Epithelial cell of esophagus (primary cell): ENCODE data around the gene RAPGEF2.
A peak's percentile ranks its signal among the peaks of the same experiment; 100 is the strongest.

ENCODE experiments used
- DNase-seq: peaks from one replicate; pipeline ENCODE4 v3.0.0; 2010; ENCODE audit warnings: low read depth
- H3K4me3 ChIP-seq: 2 replicates; pipeline ENCODE4 v1.5.1; 2011; ENCODE audit warnings: mild to moderate bottlenecking, low read length, control low read depth
- TF ChIP-seq, protein P1 (sequence below): IDR thresholded peaks from 2 replicates; pipeline ENCODE4 v1.5.1; 2011; ENCODE audit warnings: low read depth, mild to moderate bottlenecking, low read length, control low read depth, inconsistent platforms; ENCODE audit not compliant: insufficient read depth; ENCODE audit errors: missing control alignments

RAPGEF2 gene

DNA sequence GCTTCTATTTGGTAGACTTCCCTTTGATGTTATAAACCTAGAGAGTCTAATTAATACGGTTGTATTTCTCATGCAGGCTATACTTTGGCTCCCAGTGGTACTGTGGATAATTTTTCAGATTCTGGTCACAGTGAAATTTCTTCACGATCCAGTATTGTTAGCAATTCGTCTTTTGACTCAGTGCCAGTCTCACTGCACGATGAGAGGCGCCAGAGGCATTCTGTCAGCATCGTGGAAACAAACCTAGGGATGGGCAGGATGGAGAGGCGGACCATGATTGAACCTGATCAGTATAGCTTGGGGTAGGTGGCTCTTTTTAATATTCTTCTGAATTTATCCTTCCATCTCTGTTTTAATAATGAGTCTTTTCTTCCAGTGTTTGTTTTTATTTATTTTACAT is 249.7 kb downstream of the RAPGEF2 start:
- DNase-seq = no peak
- H3K4me3 ChIP-seq = no peak overlapping the region
- TF ChIP-seq, protein P1, sequence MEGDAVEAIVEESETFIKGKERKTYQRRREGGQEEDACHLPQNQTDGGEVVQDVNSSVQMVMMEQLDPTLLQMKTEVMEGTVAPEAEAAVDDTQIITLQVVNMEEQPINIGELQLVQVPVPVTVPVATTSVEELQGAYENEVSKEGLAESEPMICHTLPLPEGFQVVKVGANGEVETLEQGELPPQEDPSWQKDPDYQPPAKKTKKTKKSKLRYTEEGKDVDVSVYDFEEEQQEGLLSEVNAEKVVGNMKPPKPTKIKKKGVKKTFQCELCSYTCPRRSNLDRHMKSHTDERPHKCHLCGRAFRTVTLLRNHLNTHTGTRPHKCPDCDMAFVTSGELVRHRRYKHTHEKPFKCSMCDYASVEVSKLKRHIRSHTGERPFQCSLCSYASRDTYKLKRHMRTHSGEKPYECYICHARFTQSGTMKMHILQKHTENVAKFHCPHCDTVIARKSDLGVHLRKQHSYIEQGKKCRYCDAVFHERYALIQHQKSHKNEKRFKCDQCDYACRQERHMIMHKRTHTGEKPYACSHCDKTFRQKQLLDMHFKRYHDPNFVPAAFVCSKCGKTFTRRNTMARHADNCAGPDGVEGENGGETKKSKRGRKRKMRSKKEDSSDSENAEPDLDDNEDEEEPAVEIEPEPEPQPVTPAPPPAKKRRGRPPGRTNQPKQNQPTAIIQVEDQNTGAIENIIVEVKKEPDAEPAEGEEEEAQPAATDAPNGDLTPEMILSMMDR = no peak

DNA sequence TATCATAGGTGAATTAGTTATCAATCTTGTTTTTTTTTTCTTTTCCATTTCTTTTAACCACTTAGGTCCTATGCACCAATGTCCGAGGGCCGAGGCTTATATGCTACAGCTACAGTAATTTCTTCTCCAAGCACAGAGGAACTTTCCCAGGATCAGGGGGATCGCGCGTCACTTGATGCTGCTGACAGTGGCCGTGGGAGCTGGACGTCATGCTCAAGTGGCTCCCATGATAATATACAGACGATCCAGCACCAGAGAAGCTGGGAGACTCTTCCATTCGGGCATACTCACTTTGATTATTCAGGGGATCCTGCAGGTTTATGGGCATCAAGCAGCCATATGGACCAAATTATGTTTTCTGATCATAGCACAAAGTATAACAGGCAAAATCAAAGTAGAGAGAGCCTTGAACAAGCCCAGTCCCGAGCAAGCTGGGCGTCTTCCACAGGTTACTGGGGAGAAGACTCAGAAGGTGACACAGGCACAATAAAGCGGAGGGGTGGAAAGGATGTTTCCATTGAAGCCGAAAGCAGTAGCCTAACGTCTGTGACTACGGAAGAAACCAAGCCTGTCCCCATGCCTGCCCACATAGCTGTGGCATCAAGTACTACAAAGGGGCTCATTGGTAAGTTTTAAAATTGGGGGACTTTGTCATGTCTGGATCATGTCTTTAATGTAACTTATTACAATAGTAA is 250.7 kb downstream of the RAPGEF2 start:
- TF ChIP-seq, protein P1 = no peak
- no peak for DNase-seq
- no peak overlapping the region for H3K4me3 ChIP-seq

DNA sequence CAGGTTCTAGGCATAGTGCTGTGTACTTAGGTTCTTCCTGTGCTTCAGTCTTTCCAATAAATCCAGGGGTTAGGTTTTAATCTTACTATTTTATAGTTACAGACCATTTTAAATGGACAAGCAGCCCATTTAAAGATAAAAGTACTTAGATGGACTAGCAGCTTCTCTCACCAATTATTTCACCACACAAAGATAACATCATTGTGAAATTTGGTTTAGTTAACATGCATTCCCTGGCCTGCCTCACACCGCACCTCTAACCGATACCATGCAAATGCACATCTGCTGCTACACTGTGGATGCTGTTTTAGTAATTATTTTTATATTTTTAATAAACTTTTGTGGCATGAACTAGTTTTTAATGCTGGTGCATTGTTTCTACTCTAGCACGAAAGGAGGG is 252.6 kb downstream of the RAPGEF2 start:
- TF ChIP-seq, protein P1 = no peak
- H3K4me3 ChIP-seq = no peak overlapping the region

DNA sequence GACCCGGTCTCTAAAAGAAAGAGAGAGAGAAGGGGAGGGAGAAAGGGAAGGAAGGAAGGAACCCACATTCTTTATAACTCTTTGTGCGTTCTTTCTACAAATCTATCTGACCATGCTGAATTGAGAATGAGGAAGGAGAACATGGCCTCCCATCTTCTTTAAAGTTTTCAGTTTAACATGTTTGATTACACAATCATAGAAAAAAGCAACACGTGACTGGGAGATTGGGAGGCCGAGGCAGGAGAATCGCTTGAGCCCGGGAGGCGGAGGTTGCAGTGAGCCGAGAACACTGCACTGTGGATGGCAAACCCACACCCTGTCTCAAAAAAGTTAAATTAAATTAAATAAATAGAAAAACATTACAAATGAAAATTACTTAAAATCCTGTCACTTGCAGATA is 254.5 kb downstream of the RAPGEF2 start:
- TF ChIP-seq, protein P1 = no peak
- no peak overlapping the region for H3K4me3 ChIP-seq
- no peak for DNase-seq

More for the DNA sequence above, 252.6 kb downstream of the RAPGEF2 start:
- no peak for DNase-seq

DNA sequence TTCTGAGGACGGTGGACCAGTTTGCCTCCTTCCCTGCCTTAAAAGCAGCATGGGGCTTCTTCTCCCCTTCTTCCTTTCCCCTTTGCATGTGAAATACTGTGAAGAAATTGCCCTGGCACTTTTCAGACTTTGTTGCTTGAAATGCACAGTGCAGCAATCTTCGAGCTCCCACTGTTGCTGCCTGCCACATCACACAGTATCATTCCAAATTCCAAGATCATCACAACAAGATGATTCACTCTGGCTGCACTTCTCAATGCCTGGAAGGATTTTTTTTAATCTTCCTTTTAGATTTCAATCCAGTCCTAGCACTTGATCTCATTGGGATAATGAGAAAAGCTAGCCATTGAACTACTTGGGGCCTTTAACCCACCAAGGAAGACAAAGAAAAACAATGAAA is 255.3 kb downstream of the RAPGEF2 start:
- DNase-seq = peak; percentile 68
- TF ChIP-seq, protein P1 = no peak
- no peak overlapping the region for H3K4me3 ChIP-seq

DNA sequence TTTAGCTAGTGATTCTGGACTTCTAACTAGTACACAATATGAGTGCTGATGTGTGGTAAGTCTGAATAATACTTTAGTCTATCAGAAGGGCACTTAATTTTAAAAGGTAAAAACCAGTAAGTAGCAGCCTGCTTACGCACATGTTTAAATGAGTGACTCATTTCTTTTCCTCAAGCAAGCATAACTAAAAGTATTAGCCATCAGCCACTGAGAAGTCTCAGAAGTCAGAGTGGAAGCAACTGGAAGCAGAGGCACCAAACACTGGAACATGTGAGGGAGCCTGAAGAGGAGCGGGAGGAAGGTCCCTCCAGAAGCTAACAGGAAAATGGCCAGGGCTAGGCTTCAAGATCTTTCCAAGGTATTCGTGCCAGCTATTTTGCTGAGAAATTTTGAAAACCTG is 257.7 kb downstream of the RAPGEF2 start:
- H3K4me3 ChIP-seq = no peak overlapping the region
- peak; percentile 81 for DNase-seq
- TF ChIP-seq, protein P1 = no peak

DNA sequence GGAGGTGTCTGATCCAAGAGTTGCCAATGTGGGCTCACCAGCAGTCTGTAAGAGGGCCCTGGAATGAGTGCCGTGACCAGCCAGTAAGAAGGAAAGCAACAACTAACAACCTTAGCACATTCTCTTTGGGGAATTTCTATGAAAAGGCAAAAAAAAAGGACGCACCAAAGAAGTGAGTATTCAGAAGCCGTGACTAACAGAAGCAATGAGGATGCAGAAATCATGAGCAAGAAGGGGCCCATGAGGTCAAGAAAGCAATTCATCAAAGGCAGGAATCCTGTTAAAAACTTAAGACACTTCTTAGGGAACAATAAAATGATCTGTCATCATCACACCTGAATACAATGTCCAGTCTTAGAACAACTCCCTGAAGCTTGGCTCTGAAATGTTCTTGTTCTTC is 260.5 kb downstream of the RAPGEF2 start:
- no peak for DNase-seq
- TF ChIP-seq, protein P1 = no peak
- no peak overlapping the region for H3K4me3 ChIP-seq
